GM13976 (cell line): ENCODE results near the gene TRIO.

Experiments
- DNase-seq: peaks from one replicate; pipeline ENCODE4 v3.0.0; 2012; ENCODE audit warnings: low spot score
- CTCF ChIP-seq: IDR thresholded peaks from 2 replicates; pipeline ENCODE4 v1.5.1; 2012; ENCODE audit warnings: borderline replicate concordance, mild to moderate bottlenecking; ENCODE audit not compliant: insufficient read depth; ENCODE audit errors: extremely low read depth, missing control alignments, control extremely low read depth
- in situ Hi-C: fragments of 300-500 bp; cut with MboI; formaldehyde crosslinking; loops from one replicate; pipeline ENCODE4 v1.12.0; 2022; ENCODE audit warnings: low sequenced_read_pairs, mixed read lengths, inconsistent platforms; ENCODE audit not compliant: unreplicated experiment

The TRIO gene

GRCh38 chr5:14195588-14195987 lies 52.4 kb downstream of the TRIO start:
- in situ Hi-C loops = no loop called here
- TF ChIP-seq CTCF = no peak
- no peak for DNase-seq

- in situ Hi-C loops = no loop called here
- no peak for TF ChIP-seq CTCF
- DNase-seq = no peak
Measured at GRCh38 chr5:14197056-14197455, 53.9 kb downstream of the TRIO start.

GRCh38 chr5:14199902-14200301 lies 56.8 kb downstream of the TRIO start:
- in situ Hi-C loops = loop anchor here (10.0 kb wide), 1 partner anchor 45 kb away; no protein-coding TSS in a partner anchor
- DNase-seq = no peak
- TF ChIP-seq CTCF = no peak

GRCh38 chr5:14200312-14200990 lies 57.3 kb downstream of the TRIO start:
- TF ChIP-seq CTCF = no peak
- no peak for DNase-seq
- in situ Hi-C loops = loop anchor here (10.0 kb wide), 1 partner anchor 46 kb away; no protein-coding TSS in a partner anchor

- DNase-seq = no peak
Measured at GRCh38 chr5:14201325-14202045, 58.3 kb downstream of the TRIO start.

GRCh38 chr5:14202462-14202861 lies 59.3 kb downstream of the TRIO start:
- TF ChIP-seq CTCF = no peak
- in situ Hi-C loops = loop anchor here (10.0 kb wide), 1 partner anchor 48 kb away; no protein-coding TSS in a partner anchor

More at GRCh38 chr5:14201325-14202045, 58.3 kb downstream of the TRIO start:
- in situ Hi-C loops = loop anchor here (10.0 kb wide), 1 partner anchor 47 kb away; no protein-coding TSS in a partner anchor
- TF ChIP-seq CTCF = no peak

More at GRCh38 chr5:14202462-14202861, 59.3 kb downstream of the TRIO start:
- no peak for DNase-seq
